Measurements from ENCODE around the gene EDNRB.

DNA sequence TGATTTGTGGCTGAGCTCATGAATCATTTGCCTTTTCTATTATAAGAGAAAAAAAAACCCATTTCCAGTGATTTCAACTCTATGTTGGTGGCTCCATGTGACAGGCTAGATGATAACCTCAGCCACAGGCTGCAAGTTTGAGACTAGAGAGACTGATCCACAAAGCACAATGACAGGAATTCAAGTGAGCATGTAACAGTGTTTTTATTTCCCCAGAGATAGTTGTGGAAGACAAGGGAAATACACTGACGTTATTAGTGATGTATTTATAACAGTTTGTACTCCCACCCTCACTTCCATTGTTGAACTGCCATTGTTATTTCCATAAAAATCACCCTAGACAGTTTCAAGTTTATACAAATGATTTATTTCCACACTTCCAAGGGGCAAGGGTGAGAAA lies 27.9 kb upstream of the EDNRB start:
- no peak for TF ChIP-seq EZH2 (IDR thresholded peaks at IDR 0.05; ENCODE audit: low read length)
- TF ChIP-seq, protein P1, sequence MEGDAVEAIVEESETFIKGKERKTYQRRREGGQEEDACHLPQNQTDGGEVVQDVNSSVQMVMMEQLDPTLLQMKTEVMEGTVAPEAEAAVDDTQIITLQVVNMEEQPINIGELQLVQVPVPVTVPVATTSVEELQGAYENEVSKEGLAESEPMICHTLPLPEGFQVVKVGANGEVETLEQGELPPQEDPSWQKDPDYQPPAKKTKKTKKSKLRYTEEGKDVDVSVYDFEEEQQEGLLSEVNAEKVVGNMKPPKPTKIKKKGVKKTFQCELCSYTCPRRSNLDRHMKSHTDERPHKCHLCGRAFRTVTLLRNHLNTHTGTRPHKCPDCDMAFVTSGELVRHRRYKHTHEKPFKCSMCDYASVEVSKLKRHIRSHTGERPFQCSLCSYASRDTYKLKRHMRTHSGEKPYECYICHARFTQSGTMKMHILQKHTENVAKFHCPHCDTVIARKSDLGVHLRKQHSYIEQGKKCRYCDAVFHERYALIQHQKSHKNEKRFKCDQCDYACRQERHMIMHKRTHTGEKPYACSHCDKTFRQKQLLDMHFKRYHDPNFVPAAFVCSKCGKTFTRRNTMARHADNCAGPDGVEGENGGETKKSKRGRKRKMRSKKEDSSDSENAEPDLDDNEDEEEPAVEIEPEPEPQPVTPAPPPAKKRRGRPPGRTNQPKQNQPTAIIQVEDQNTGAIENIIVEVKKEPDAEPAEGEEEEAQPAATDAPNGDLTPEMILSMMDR (optimal IDR thresholded peaks at IDR 0.05 in 1 of 3, IDR thresholded peaks at IDR 0.05 in 1 of 3, conservative IDR thresholded peaks at IDR 0.05 in 1 of 3; ENCODE audit: extremely low read depth in 1 of 3, insufficient read depth in 2 of 3, low read length in 3 of 3): no peak
